Caco-2 (cell line): ENCODE measurements around the gene PIM3. TPM values are rescaled to one million over a fixed set of nuclear protein-coding genes. Genes with fewer than 3 reads are reported as not detected.

Source experiments
- BruUV-seq: library from RNA; stranded (reverse); fragments of 400-500 nt; replicated peaks from 2 replicates; lab custom pipeline; 2021; lab: Mats Ljungman, UMichigan
- CTCF ChIA-PET: fragments of 300-600 bp; sonication (Branson Sonifier 250); formaldehyde crosslinking; loops from one replicate; lab custom pipeline; 2022; ENCODE audit warnings: antibody characterized with exemption; lab: Charles Lee
- POLR2A ChIA-PET: fragments of 300-600 bp; sonication (Branson Sonifier 250); formaldehyde crosslinking; loops from one replicate; lab custom pipeline; 2022; ENCODE audit warnings: antibody characterized with exemption; lab: Charles Lee
- DNase-seq, 2 experiments: peaks; one replicate each; pipeline versions ENCODE4 v3.0.0 to v3.0.0-alpha.2; 2020 to 2022
- H3K27me3 ChIP-seq: replicated peaks from 2 replicates; pipeline ENCODE4 v1.6.0; 2011; ENCODE audit warnings: low read length; ENCODE audit not compliant: control insufficient read depth, insufficient read depth
- H3K36me3 ChIP-seq: 2 replicates; pipeline ENCODE4 v1.5.1; 2011; ENCODE audit warnings: low read length; ENCODE audit not compliant: control insufficient read depth, insufficient read depth
- H3K4me1 ChIP-seq: fragments of 250-450 bp; sonication (Bioruptor Pico); 2 replicates; pipeline ENCODE4 v1.5.1; 2020; ENCODE audit warnings: mild to moderate bottlenecking
- H3K4me3 ChIP-seq: 2 replicates; pipeline ENCODE4 v1.5.1; 2011; ENCODE audit warnings: low read depth, mild to moderate bottlenecking, control low read depth, low read length
- H3K9me3 ChIP-seq: fragments of 250-450 bp; sonication (Bioruptor Pico); 2 replicates; pipeline ENCODE4 v1.5.1; 2020; ENCODE audit warnings: mild to moderate bottlenecking, moderate library complexity
- H3K27ac Mint-ChIP-seq: one replicate; pipeline ENCODE4 v1.8.0; 2022; ENCODE audit warnings: mixed read lengths; ENCODE audit not compliant: unreplicated experiment
- H3K27me3 Mint-ChIP-seq: one replicate; pipeline ENCODE4 v1.8.0; 2022; ENCODE audit warnings: mixed read lengths; ENCODE audit not compliant: insufficient read depth, unreplicated experiment
- H3K36me3 Mint-ChIP-seq: one replicate; pipeline ENCODE4 v1.8.0; 2022; ENCODE audit warnings: mild to moderate bottlenecking, mixed read lengths; ENCODE audit not compliant: insufficient read depth, unreplicated experiment
- H3K4me1 Mint-ChIP-seq: one replicate; pipeline ENCODE4 v1.8.0; 2022; ENCODE audit warnings: low read depth, mixed read lengths; ENCODE audit not compliant: unreplicated experiment
- H3K4me3 Mint-ChIP-seq: one replicate; pipeline ENCODE4 v1.8.0; 2022; ENCODE audit warnings: mild to moderate bottlenecking, moderate library complexity, mixed read lengths; ENCODE audit not compliant: unreplicated experiment
- H3K9me3 Mint-ChIP-seq: one replicate; pipeline ENCODE4 v1.8.0; 2022; ENCODE audit warnings: mixed read lengths; ENCODE audit not compliant: unreplicated experiment
- CTCF ChIP-seq, 2 experiments: fragments of 200-600 bp in 1 of 2; IDR thresholded peaks; 1 replicate in 1 of 2; 2 replicates in 1 of 2; pipeline versions ENCODE4 v1.5.1 to v1.8.0; 2011 to 2022; ENCODE audit warnings: antibody characterized with exemption in 1 of 2, control low read depth in 1 of 2, inconsistent platforms in 1 of 2, low read depth in 1 of 2, low read length in 1 of 2, mild to moderate bottlenecking in 1 of 2, moderate library complexity in 1 of 2; ENCODE audit not compliant: insufficient read depth in 1 of 2, severe bottlenecking in 1 of 2, unreplicated experiment in 1 of 2
- intact Hi-C: fragments of 100-400 bp; cut with micrococcal nuclease; formaldehyde crosslinking; loops from one replicate; pipeline ENCODE4 v1.10.0; 2022; ENCODE audit not compliant: unreplicated experiment
- total RNA-seq: library from RNA; stranded (reverse); gene quantifications from 2 replicates; pipeline ENCODE4 v1.2.3, GENCODE V29; 2022

Gene PIM3
- total RNA-seq, 1 experiment from 2014 or later: 39.6 TPM

- ChIA-PET POLR2A (no interaction called here), CTCF (no interaction called here)
- BruUV-seq: no TSS peak
- DNase-seq: no peak
- Histone ChIP-seq H3K27me3 (no peaks in the 10 kb centered on the region), H3K4me1 (no peaks in the 10 kb centered on the region), H3K4me3 (no peak overlapping the region), H3K9me3 (no peaks in the 10 kb centered on the region), H3K36me3 (no peaks in the 10 kb centered on the region)
- Mint-ChIP-seq H3K4me3 (no peak overlapping the region), H3K27ac (no peak overlapping the region), H3K36me3 (no peaks in the 10 kb centered on the region), H3K4me1 (no peaks in the 10 kb centered on the region), H3K9me3 (no peaks in the 10 kb centered on the region), H3K27me3 (no peaks in the 10 kb centered on the region)
- intact Hi-C loops: no loop called here
- TF ChIP-seq CTCF (IDR thresholded peaks at IDR 0.05; ENCODE audit: insufficient read depth in 1 of 2, low read depth in 1 of 2, low read length in 1 of 2, severe bottlenecking in 1 of 2, unreplicated experiment in 1 of 2): no peak
Observed at GRCh38 chr22:49997932-49998717, 37.6 kb downstream of the PIM3 start.

GRCh38 chr22:49998718-49999062 is 38.1 kb downstream of the PIM3 start:
- H3K36me3 Mint-ChIP-seq: no peaks in the 10 kb centered on the region
- no peaks in the 10 kb centered on the region for H3K9me3 ChIP-seq
- H3K4me1 ChIP-seq: no peaks in the 10 kb centered on the region
- H3K27me3 ChIP-seq: no peaks in the 10 kb centered on the region
- BruUV-seq: no TSS peak
- H3K9me3 Mint-ChIP-seq: no peaks in the 10 kb centered on the region
- H3K4me3 Mint-ChIP-seq: no peak overlapping the region
- intact Hi-C loops: no loop called here
- TF ChIP-seq CTCF (IDR thresholded peaks at IDR 0.05; ENCODE audit: insufficient read depth in 1 of 2, low read depth in 1 of 2, low read length in 1 of 2, severe bottlenecking in 1 of 2, unreplicated experiment in 1 of 2): no peak
- ChIA-PET CTCF (no interaction called here), POLR2A (no interaction called here)
- no peak overlapping the region for H3K4me3 ChIP-seq
- H3K27ac Mint-ChIP-seq: no peak overlapping the region
- no peak for DNase-seq
- H3K36me3 ChIP-seq: no peaks in the 10 kb centered on the region
- no peaks in the 10 kb centered on the region for H3K4me1 Mint-ChIP-seq
- H3K27me3 Mint-ChIP-seq: no peaks in the 10 kb centered on the region

- Mint-ChIP-seq H3K4me3 (no peak overlapping the region), H3K27ac (no peak overlapping the region), H3K4me1 (no peaks in the 10 kb centered on the region), H3K27me3 (no peaks in the 10 kb centered on the region), H3K36me3 (no peaks in the 10 kb centered on the region), H3K9me3 (no peaks in the 10 kb centered on the region)
- no peaks in the 10 kb centered on the region for H3K27me3 ChIP-seq
- H3K9me3 ChIP-seq: no peaks in the 10 kb centered on the region
- intact Hi-C loops: no loop called here
- no peak for DNase-seq
- CTCF ChIA-PET: no interaction called here
- POLR2A ChIA-PET: no interaction called here
- H3K4me3 ChIP-seq: no peak overlapping the region
- no peaks in the 10 kb centered on the region for H3K36me3 ChIP-seq
- no TSS peak for BruUV-seq
- TF ChIP-seq CTCF (IDR thresholded peaks at IDR 0.05; ENCODE audit: insufficient read depth in 1 of 2, low read depth in 1 of 2, low read length in 1 of 2, severe bottlenecking in 1 of 2, unreplicated experiment in 1 of 2): no peak
- no peaks in the 10 kb centered on the region for H3K4me1 ChIP-seq
Observed at GRCh38 chr22:49999063-49999945, 38.7 kb downstream of the PIM3 start.
